Measurements from ENCODE around the gene TMEM179.

Gene TMEM179

DNA sequence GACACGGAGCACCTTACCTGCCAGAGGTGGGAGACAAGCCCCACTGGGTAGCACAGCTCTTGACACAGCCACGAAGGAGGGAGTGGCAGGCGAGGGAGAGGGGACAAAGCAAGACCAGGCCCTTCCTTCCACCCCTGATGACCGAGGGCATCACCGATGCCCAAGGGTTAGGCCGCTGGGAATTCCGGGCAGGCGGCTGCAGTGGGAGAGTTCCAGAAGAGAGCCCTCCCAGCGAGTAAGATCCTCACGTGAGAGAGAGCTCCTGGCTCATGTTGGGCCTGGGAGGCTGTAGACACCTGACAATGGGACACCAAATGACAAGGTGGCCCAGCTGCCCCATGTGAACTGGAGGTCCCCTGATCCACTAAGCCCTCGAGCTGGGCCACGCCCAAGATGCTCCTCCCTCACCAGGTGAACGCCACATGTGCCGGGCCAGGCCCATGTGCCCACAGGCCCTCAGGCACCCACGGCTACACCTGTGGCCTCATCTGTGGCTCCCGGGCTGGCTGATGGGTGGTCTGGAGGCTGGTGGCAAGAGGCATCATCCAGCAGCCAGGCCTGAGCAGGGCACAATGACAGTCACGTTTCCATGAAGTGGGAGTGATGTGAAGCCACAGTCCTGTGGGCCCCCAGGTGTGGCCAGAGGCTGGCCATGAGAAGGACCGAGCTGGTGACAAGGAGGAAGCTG is 57.1 kb downstream of the TMEM179 start:
- DNase-seq (ENCODE audit: low read depth) = no peak
- no peak overlapping the region for H3K4me3 ChIP-seq (ENCODE audit: low read depth, low read length)
- TF ChIP-seq POLR2A (IDR thresholded peaks at IDR 0.05; ENCODE audit: extremely low read depth, insufficient read length) (no peak), MYC (IDR thresholded peaks at IDR 0.05; ENCODE audit: low read depth, low read length) (no peak)
- TF ChIP-seq, protein P1, sequence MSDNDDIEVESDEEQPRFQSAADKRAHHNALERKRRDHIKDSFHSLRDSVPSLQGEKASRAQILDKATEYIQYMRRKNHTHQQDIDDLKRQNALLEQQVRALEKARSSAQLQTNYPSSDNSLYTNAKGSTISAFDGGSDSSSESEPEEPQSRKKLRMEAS (IDR thresholded peaks at IDR 0.05; ENCODE audit: low read depth, low read length) = no peak
- TF ChIP-seq, protein P2, sequence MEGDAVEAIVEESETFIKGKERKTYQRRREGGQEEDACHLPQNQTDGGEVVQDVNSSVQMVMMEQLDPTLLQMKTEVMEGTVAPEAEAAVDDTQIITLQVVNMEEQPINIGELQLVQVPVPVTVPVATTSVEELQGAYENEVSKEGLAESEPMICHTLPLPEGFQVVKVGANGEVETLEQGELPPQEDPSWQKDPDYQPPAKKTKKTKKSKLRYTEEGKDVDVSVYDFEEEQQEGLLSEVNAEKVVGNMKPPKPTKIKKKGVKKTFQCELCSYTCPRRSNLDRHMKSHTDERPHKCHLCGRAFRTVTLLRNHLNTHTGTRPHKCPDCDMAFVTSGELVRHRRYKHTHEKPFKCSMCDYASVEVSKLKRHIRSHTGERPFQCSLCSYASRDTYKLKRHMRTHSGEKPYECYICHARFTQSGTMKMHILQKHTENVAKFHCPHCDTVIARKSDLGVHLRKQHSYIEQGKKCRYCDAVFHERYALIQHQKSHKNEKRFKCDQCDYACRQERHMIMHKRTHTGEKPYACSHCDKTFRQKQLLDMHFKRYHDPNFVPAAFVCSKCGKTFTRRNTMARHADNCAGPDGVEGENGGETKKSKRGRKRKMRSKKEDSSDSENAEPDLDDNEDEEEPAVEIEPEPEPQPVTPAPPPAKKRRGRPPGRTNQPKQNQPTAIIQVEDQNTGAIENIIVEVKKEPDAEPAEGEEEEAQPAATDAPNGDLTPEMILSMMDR (IDR thresholded peaks at IDR 0.05; ENCODE audit: low read depth, low read length) = no peak

DNA sequence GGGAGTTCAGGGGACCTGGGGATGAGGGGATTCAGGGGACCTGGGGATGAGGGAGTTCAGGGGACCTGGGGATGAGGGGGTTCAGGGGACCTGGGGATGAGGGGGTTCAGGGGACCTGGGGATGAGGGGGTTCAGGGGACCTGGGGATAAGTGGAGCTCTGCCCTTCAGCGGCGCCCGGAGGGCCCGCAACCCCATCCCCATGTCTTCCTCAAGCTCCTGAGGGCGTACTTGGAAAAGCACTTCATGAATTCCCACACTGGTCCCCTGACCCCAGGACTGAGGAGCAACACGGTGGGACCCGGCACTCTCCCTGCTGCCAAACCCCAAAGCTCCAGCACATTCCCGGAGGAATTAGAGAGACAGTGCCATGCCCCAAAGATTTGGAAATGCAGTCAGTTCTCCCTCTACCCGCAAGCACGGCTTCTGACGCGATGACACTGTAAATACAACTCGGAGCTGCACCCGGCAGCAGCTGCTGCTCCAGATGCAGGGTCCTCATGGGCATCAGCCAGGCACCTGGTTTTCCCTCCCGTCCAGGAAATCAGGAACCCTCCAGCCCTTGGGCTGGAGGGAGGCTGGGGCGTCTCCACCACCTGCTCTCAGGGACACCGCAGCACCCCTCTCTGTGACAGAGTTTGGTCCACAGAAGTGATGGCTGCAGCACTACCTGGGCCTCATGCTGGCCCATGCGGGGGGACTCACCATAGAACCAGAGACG is 57.8 kb downstream of the TMEM179 start:
- TF ChIP-seq, protein P2 (IDR thresholded peaks at IDR 0.05; ENCODE audit: low read depth, low read length) = no peak
- TF ChIP-seq POLR2A (IDR thresholded peaks at IDR 0.05; ENCODE audit: extremely low read depth, insufficient read length) = no peak
- TF ChIP-seq MYC (IDR thresholded peaks at IDR 0.05; ENCODE audit: low read depth, low read length) = no peak
- TF ChIP-seq, protein P1 (IDR thresholded peaks at IDR 0.05; ENCODE audit: low read depth, low read length) = no peak
- H3K4me3 ChIP-seq (ENCODE audit: low read depth, low read length) = no peak overlapping the region
- no peak for DNase-seq (ENCODE audit: low read depth)

DNA sequence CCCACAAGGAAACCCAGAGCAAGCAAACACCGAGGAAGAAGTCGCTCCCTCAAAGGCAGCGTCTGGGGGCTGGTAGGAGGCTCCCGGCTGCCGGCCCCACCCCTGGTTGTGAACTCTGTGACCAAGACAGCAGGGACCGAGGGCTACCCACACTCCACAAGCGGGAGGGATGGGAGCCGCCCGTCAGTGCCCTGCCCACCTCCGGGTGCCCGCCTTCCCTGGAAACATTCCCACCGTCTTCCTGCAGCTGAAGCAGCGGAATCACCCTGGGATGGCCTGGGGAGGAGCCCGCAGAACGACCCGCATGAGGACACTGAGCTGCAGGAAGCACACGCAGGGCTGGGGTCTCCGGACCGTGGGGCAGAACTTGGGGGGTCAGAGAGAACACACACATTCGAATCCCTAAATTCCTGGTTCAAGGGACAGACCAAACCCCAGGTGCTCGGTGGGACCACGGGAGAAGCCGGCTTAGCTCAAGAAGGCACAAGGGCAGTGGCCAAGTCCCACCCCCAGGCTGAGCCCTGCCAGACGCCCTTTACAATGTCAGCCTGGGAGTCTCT is 58.5 kb downstream of the TMEM179 start:
- DNase-seq (ENCODE audit: low read depth) = no peak
- TF ChIP-seq MYC (IDR thresholded peaks at IDR 0.05; ENCODE audit: low read depth, low read length) (no peak), POLR2A (IDR thresholded peaks at IDR 0.05; ENCODE audit: extremely low read depth, insufficient read length) (no peak)
- TF ChIP-seq, protein P2 (IDR thresholded peaks at IDR 0.05; ENCODE audit: low read depth, low read length) = no peak
- TF ChIP-seq, protein P1 (IDR thresholded peaks at IDR 0.05; ENCODE audit: low read depth, low read length) = no peak
- no peak overlapping the region for H3K4me3 ChIP-seq (ENCODE audit: low read depth, low read length)

DNA sequence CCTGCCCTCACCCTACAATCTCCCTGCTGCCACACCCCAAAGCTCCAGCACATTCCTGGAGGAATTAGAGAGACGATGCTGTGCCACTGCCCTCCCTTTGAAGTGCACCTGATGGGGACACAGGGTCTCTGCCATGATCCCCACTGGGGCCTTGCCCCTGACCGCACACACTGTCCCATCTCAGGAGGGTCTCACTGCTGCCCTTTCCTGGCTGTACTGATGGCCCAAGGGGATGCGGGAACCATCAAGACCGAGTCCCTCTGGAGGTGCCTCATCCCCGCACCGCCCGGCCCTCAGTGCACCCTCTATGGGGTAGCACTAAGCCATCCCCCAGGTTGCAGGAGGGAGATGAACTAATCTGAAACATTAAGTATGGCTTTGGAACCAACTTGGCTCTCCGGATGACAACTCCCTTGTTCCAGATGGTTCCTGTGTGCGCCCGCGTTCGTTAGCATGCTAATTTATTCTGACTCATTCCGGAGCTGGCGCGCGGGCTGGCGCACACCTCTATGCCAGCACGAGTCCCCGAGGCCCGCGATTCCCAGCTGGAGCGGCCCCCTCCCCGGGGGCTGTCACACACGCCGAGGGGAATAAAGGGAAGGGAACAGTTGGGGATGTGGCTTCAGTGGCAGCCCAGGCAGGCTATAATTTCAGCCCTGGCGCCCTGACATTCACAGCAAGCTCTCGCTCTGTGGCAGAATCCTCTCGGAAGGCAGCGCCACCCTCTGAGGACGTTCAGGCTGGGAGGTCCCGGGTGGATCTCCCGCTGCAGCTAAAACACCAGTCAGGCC is 59.2 kb downstream of the TMEM179 start:
- no peak for DNase-seq (ENCODE audit: low read depth)
- no peak overlapping the region for H3K4me3 ChIP-seq (ENCODE audit: low read depth, low read length)
- TF ChIP-seq POLR2A (IDR thresholded peaks at IDR 0.05; ENCODE audit: extremely low read depth, insufficient read length) (no peak), MYC (IDR thresholded peaks at IDR 0.05; ENCODE audit: low read depth, low read length) (no peak)
- TF ChIP-seq, protein P2 (IDR thresholded peaks at IDR 0.05; ENCODE audit: low read depth, low read length) = no peak
- TF ChIP-seq, protein P1 (IDR thresholded peaks at IDR 0.05; ENCODE audit: low read depth, low read length) = no peak

DNA sequence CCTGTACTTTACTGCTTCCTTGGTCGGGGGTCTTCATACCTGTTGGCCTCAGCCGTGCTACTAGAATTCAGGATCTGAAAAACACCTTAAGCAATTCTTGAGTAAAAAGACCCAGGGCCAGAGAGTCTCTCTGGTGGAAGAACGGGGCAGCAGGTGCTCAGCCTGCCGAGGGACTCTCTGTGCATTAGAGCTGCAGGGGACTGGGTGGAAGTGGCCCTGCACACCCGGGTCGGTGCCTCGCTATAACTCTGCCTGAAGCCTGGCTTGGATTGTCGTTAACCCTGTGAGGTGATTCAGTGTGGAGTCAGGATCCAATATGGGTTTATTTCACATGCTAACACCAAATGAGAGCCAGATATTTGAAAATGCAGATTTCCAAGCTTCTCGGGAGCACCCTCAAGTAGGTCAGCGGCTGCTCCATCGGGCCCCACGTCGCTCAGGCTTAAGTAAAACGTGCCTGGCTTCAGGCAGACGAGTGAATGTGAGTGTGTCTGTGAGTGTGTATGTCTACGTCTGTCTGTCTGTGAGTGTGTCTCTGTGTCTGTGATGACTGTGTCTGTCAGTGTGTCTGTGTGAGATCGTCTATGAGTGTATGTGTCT is 60.1 kb downstream of the TMEM179 start:
- DNase-seq (ENCODE audit: low read depth) = no peak
- TF ChIP-seq MYC (IDR thresholded peaks at IDR 0.05; ENCODE audit: low read depth, low read length) (no peak), POLR2A (IDR thresholded peaks at IDR 0.05; ENCODE audit: extremely low read depth, insufficient read length) (no peak)
- TF ChIP-seq, protein P1 (IDR thresholded peaks at IDR 0.05; ENCODE audit: low read depth, low read length) = no peak
- TF ChIP-seq, protein P2 (IDR thresholded peaks at IDR 0.05; ENCODE audit: low read depth, low read length) = no peak
- no peak overlapping the region for H3K4me3 ChIP-seq (ENCODE audit: low read depth, low read length)
